ENCODE results near the gene XPR1. TPM values are rescaled to one million over a fixed set of nuclear protein-coding genes. Genes with fewer than 3 reads are reported as not detected.

XPR1 gene
- total RNA-seq, 1 donor from 2014 or later = 62.1 TPM

- TF ChIP-seq, protein P1, sequence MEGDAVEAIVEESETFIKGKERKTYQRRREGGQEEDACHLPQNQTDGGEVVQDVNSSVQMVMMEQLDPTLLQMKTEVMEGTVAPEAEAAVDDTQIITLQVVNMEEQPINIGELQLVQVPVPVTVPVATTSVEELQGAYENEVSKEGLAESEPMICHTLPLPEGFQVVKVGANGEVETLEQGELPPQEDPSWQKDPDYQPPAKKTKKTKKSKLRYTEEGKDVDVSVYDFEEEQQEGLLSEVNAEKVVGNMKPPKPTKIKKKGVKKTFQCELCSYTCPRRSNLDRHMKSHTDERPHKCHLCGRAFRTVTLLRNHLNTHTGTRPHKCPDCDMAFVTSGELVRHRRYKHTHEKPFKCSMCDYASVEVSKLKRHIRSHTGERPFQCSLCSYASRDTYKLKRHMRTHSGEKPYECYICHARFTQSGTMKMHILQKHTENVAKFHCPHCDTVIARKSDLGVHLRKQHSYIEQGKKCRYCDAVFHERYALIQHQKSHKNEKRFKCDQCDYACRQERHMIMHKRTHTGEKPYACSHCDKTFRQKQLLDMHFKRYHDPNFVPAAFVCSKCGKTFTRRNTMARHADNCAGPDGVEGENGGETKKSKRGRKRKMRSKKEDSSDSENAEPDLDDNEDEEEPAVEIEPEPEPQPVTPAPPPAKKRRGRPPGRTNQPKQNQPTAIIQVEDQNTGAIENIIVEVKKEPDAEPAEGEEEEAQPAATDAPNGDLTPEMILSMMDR (IDR thresholded peaks at IDR 0.05; ENCODE audit: partially characterized antibody, unreplicated experiment) = no peak
- peak overlapping the region; percentile 40 for H3K4me3 Mint-ChIP-seq (ENCODE audit: unreplicated experiment)
- no peaks in the 10 kb centered on the region for H3K36me3 Mint-ChIP-seq (ENCODE audit: unreplicated experiment)
- H3K27ac Mint-ChIP-seq (ENCODE audit: unreplicated experiment) = peak overlapping the region; percentile 97
- H3K4me1 Mint-ChIP-seq (ENCODE audit: low read depth, unreplicated experiment) = peaks cover 77% of the 10 kb centered on the region
- peaks cover 37% of the 10 kb centered on the region for H3K9me3 Mint-ChIP-seq (ENCODE audit: unreplicated experiment)
- peaks cover 40% of the 10 kb centered on the region for H3K27me3 Mint-ChIP-seq (ENCODE audit: unreplicated experiment)
- peak; percentile 46 for DNase-seq
Measured at GRCh38 chr1:180927841-180928240, 296.0 kb downstream of the XPR1 start.

DNA sequence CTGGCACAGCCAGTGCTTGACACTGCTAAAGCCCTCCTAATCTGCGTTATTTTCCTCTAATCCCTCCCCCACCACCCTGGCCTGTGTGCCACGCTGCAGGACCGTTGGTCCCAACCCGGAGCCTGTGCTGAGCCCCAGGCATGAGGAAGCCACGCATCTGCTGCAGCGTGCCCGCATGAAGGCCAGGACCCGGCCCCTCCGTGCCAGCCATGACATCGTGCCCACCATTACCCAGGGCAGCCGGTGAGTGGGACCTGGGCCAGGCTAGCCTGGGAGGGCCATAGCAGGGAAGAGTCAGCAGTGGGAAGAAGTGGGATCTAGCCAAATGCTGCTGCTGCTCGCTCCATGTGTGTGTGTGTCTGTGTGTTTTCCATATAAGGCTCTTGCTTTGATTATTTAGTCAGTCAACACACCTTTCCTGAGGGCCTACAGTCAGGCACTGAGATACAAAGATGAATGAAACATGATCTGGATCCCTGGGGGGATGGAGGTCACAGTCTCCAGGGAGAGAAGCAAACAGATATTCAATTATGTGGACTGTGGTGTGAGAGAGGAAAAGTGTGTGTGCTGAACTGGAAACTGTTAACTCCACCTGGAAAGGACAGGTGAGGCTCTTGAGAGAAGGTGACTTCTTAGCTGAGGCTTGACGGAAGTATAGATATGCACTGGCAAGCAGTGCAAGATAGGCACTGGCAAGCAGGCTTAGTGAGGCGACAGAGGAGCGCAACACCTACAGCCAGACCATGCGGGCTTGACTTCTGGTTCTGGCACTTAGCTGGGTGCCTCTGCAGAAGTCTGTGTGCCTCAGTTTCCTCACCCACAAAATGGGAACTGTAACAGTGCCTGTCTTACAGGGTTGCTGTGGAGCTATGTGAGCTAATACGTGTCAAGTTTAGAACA lies 296.8 kb downstream of the XPR1 start:
- peaks cover 37% of the 10 kb centered on the region for H3K9me3 Mint-ChIP-seq (ENCODE audit: unreplicated experiment)
- peak overlapping the region; percentile 97 for H3K27ac Mint-ChIP-seq (ENCODE audit: unreplicated experiment)
- H3K4me3 Mint-ChIP-seq (ENCODE audit: unreplicated experiment) = peak overlapping the region; percentile 65
- H3K27me3 Mint-ChIP-seq (ENCODE audit: unreplicated experiment) = peaks cover 41% of the 10 kb centered on the region
- no peaks in the 10 kb centered on the region for H3K36me3 Mint-ChIP-seq (ENCODE audit: unreplicated experiment)
- peaks cover 76% of the 10 kb centered on the region for H3K4me1 Mint-ChIP-seq (ENCODE audit: low read depth, unreplicated experiment)
- TF ChIP-seq, protein P1 (IDR thresholded peaks at IDR 0.05; ENCODE audit: partially characterized antibody, unreplicated experiment) = no peak
- DNase-seq = no peak

- Mint-ChIP-seq H3K4me1 (ENCODE audit: low read depth, unreplicated experiment) (peaks cover 71% of the 10 kb centered on the region), H3K27ac (ENCODE audit: unreplicated experiment) (peak overlapping the region; percentile 97), H3K36me3 (ENCODE audit: unreplicated experiment) (no peaks in the 10 kb centered on the region), H3K9me3 (ENCODE audit: unreplicated experiment) (peaks cover 34% of the 10 kb centered on the region), H3K4me3 (ENCODE audit: unreplicated experiment) (peak overlapping the region; percentile 54), H3K27me3 (ENCODE audit: unreplicated experiment) (peaks cover 38% of the 10 kb centered on the region)
- DNase-seq = no peak
- TF ChIP-seq, protein P1 (IDR thresholded peaks at IDR 0.05; ENCODE audit: partially characterized antibody, unreplicated experiment) = no peak
Measured at GRCh38 chr1:180929389-180929788, 297.6 kb downstream of the XPR1 start.

GRCh38 chr1:180930687-180931086 lies 298.9 kb downstream of the XPR1 start:
- Mint-ChIP-seq H3K4me1 (ENCODE audit: low read depth, unreplicated experiment) (peaks cover 65% of the 10 kb centered on the region), H3K27me3 (ENCODE audit: unreplicated experiment) (peaks cover 37% of the 10 kb centered on the region)

More at GRCh38 chr1:180930687-180931086, 298.9 kb downstream of the XPR1 start:
- DNase-seq = peak; percentile 74
- TF ChIP-seq, protein P1 (IDR thresholded peaks at IDR 0.05; ENCODE audit: partially characterized antibody, unreplicated experiment) = no peak
- Mint-ChIP-seq H3K4me3 (ENCODE audit: unreplicated experiment) (peak overlapping the region; percentile 67), H3K9me3 (ENCODE audit: unreplicated experiment) (peaks cover 30% of the 10 kb centered on the region), H3K27ac (ENCODE audit: unreplicated experiment) (peak overlapping the region; percentile 97), H3K36me3 (ENCODE audit: unreplicated experiment) (no peaks in the 10 kb centered on the region)
